GM18951 (cell line): Measurements from ENCODE around the gene INS.

Source experiments
- POLR2A ChIP-seq: IDR thresholded peaks from 4 replicates; pipeline ENCODE4 v1.6.1; 2011; ENCODE audit warnings: mild to moderate bottlenecking; ENCODE audit not compliant: insufficient read length, insufficient read depth; ENCODE audit errors: extremely low read depth
- in situ Hi-C: fragments of 300-500 bp; cut with MboI; formaldehyde crosslinking; loops from one replicate; pipeline ENCODE4 v1.12.0; 2022; ENCODE audit warnings: low sequenced_read_pairs, mixed read lengths, inconsistent platforms; ENCODE audit not compliant: unreplicated experiment

INS gene

DNA sequence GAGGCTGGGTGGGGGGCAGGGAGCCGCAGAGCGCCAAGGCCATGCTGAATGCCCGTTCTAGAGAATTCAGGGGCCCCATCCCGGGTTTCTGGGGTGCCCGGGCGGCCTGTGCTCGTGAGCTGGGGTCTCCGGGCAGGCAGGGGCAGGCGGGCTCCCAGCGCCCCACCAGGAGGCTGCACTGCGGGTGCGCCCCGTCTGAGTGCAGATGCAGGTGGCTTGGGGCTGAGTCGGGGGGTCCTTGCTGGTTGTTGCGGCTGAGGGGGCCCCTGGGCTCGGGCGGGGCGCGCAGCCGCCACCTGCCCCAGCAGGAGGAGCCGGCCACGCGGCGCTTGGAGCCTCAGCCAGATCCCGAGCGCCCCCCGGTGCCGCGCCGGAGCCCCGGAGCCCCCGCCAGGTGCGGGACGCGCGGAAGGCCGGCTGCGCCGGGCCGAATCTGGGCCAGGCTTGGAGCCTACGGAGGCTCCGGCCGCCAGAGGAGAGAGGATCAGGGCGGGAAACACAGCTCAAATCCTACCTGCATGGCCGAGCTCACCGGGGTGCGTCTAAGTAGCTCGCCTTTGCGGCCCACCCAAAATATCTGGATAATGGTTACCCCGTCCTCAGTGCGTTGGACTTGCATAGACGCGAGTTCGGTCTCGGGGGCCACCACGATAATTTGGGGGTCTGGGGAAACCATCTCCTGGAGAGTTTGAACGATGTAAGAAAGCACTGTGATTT lies 21.2 kb downstream of the INS start:
- in situ Hi-C loops, result no loop called here
- no peak for TF ChIP-seq POLR2A

DNA sequence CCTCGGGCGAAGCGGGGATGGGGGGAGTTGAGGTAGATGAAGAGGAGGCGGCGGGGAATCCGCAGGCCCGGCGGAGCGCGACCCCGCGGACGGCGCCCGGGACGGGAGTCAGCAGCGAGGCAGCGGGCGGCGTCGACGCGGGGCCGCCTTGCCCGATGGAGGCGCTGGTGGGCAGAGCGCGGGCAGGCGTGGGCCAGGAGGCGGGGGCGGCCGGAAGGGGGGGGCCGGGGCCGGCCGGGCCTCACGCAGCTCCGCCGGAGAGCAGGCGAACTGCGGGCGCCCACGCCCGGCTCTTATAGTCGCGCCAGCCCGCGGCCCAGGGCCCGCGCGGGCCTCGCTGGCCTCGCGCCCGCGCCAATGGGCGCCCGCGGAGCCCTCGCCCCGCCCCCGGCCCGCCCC lies 21.9 kb downstream of the INS start, which contains the start of gene IGF2:
TSS of gene IGF2 (minus strand) at position 267 of the 399 bp plus-strand sequence. CDS start 3,866 bp downstream, outside the sequence.
- in situ Hi-C loops, result no loop called here
- TF ChIP-seq POLR2A, result no peak

DNA sequence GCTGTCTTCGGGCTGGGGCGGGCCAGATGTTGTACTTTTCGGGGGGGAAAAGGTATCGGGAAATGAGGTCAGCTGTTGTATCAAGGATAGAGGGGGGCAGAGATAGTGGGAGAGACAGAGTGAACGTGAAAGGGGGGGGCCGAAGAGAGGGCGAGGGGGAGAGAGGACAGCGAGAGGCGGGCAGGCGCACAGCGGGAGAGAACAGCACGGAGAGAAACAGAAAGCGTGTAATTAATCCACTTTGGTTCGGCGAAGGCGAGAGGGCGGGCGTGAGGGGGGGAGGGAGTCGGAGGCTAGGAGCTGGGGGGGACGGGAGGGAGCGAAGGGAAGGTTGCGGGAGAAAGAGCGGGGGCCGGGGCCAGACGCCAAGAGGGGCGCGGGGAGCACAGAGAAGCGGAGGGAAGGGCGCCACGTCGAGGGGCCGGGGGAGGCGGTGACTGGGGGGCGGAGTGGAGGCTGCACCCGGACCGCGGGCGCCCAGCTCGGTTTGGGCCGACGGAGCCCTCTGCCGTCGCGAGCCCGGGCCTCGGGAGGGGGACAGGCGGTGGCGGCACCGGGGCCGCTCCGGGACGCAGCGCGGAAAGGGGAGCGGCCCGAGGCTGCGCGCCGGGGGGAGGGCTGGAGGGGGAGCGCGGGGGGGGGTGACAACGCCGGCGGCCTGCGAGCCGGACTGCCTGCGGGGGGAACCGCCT lies 22.4 kb downstream of the INS start:
- TF ChIP-seq POLR2A, result no peak

DNA sequence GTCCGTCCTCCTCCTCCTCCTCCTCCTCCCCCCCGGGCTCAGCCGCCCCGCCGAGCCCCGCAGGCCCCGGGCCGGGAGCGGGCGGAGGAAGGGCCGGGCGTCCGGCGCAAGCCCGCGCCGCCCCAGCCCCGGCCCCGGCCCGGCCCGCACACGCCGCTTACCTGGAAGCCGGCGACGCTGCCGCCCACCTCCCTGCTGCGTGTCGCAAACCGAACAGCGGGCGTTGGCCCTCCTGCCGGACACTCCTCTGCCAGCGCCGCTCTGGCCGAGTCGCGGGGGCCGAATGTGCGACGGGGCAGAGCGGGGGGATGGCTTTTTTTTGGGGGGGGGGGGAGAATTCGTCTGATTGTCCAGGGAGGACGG lies 23.0 kb downstream of the INS start:
- in situ Hi-C loops, result no loop called here
- TF ChIP-seq POLR2A, result no peak

More for the DNA sequence above, 22.4 kb downstream of the INS start:
- in situ Hi-C loops, result no loop called here

DNA sequence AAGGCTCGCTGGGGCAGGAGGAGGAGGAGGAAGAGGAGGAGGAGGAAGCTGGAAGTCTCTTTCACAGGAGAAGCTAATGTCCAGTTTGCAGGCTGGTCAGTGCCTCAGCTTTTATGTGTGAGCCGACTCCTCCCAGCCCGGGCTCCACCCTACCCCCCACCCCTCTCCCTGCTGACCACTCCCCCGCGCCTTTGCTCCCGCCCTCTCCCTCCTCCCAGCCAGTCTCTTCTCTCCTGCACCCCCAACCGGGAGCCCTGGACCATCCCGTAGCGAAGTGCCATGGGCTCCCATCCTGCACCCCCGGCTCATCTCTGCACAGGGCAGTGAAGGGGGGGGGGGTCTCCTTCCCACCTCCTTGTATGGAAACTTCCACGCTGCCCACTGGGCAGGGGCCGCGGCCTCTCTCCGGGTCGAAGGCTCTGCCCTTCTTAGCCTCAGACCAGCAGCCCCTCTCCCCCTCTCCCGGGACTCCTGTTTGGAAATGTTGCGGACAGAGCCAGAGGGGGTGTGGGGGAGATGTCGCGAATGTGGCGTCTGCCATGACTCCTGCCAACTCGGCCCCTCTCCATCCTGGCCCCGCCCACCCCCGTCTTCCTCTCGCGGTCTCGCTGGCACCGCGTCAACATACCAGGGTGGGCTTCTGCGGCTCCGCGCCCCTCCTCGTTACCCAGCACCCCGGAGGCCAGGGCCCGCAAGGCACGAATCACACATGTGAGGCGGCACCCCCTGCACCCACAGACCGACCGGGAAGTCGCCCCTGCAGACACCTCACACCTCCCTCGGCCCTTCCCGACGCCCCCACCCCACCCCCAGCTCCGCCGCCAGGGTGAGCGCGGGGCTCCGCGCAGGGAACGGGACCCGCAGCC lies 23.6 kb downstream of the INS start:
- in situ Hi-C loops, result no loop called here
- no peak for TF ChIP-seq POLR2A

DNA sequence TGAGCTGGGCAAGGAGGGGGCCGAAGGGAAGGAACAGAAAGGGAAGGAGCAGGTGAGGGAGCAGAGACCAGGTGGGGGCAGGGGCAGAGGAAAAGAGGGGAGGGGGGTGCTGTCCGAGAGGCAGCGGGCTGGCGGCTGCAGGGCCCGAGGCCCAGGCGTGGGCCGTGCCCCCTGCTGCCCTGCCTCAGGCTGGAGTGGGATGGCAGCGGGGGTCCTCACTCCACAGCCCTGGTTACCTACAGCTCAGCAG lies 24.1 kb downstream of the INS start:
- TF ChIP-seq POLR2A, result no peak
- in situ Hi-C loops, result no loop called here

DNA sequence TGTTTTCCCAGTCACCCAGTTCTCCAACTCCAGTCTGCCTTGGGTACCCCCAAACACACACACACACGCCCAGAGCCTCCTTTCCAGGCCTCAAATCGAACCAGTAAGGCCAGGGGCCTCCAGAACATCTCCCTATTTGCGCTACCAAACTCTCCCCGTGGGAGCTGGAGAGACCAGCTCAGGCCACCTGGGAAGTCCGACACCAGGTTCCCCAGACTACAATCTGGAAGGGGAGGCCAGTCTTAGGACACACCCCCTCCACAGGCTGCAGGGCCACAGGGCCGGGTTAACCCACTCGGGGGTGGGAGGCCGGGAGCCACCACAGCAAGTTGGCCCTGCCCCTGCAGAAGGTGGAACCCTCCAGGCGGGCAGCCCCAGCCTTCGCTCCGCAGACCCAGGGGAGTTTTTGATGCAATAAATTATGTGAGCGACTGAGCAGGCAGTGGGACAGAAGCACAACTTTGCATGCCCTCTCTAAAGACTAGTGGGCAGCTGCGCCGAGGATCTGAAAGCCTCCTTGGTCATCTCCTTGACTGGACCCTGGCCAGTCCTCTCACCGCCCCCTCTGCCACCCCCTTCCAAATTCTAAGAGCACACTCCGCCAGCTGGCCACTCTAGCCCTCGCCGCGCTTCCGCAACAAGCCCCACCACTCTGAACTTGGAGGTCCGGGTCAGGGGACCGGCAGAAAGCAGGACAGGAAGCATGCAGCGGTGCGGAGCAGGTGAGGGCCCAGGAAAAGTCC lies 24.6 kb downstream of the INS start:
- in situ Hi-C loops, result no loop called here
- no peak for TF ChIP-seq POLR2A

DNA sequence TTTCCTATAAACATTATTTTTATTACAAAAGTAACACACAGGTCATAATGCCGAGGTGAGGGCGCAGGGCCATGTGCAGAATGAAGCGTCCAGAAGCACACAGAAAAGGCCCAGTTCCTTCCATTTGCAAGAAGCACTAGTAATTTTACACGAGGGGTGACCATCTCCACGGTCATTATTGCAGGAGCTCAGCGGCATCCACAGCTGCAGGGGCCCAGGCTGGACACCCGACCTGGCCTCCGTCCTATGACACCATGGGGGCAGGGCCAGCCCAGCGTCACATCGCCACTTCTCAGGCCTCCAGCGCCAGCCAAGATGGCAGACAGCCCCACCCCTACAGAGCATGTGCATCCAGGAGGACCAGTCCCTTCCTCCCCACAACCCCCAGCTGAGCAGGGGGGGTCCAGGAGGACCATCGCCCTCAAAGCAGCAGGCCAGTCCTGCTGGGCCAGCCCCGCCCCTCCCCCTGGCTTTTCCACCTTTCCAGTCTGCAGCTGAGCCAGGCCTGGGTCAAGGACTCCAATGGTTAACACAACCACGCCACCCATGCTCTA lies 25.3 kb downstream of the INS start:
- in situ Hi-C loops, result no loop called here
- no peak for TF ChIP-seq POLR2A

DNA sequence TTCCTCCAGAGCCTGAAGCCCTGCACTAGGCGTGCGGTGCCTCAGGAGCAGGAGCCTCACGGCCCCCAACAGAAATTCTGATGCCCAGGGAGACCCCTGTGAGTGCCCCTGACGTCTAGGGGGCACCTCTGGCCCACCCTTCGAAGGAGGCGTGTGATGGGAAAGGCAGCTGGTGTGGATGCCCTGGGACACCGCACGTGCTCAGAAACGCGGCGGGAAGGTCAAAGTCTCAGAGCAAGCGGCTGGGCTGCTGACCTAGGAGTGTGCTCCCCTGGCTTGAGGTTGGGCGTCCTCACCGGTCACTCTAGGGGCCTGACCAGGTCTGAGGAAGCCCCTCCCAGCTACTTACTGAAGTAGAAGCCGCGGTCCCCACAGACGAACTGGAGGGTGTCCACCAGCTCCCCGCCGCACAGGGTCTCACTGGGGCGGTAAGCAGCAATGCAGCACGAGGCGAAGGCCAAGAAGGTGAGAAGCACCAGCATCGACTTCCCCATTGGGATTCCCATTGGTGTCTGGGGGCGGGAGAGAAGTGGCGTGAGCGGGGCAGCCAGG lies 25.9 kb downstream of the INS start:
- no peak for TF ChIP-seq POLR2A
- in situ Hi-C loops, result no loop called here

DNA sequence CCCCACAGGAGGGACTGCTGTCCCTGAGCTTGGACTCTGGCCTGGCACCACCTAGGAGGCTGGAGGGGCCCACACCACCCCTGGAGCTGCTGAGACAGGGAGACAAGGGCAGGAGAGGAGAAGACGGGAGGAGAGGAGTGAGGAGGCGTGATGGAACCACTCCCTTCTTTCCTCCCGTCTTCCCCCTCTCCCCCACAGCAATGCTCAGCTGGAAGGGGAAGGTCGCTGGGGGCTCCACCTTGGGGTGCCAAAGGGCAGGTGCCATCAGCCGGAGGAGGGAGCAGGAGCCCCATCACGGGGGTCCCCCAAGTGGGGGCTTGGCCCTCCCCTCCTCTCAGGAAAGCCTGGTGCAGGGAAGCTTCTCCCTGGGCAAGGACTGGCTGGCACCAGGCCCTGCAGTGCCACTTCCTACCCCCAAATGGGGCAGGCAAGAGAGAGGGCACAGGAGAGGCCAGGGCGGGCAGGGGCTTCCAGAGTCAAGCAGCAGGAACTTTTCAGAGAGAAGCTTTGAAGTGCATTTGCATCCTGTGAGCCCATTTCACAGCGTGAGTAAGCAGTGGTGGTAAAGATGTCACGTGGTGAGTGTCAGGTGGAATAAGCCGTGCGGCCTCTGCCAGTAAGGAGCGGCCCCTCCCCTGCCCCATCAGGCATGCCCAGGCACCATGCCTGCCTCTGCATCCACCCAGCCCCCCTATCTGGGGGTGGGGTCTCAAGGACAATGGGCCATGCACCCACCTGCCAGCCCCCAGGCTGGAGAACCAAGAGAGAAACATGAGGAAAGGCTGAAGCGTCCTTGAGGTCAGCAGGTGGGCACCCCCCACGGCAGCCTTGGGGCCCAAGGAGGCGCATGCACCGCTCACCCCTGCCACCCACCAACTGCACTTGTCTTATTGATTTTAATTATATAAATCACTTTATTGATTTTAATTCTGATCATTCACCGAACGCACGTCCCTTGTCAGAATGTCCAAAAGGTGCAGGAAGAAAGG lies 26.7 kb downstream of the INS start:
- no peak for TF ChIP-seq POLR2A
- in situ Hi-C loops, result no loop called here

DNA sequence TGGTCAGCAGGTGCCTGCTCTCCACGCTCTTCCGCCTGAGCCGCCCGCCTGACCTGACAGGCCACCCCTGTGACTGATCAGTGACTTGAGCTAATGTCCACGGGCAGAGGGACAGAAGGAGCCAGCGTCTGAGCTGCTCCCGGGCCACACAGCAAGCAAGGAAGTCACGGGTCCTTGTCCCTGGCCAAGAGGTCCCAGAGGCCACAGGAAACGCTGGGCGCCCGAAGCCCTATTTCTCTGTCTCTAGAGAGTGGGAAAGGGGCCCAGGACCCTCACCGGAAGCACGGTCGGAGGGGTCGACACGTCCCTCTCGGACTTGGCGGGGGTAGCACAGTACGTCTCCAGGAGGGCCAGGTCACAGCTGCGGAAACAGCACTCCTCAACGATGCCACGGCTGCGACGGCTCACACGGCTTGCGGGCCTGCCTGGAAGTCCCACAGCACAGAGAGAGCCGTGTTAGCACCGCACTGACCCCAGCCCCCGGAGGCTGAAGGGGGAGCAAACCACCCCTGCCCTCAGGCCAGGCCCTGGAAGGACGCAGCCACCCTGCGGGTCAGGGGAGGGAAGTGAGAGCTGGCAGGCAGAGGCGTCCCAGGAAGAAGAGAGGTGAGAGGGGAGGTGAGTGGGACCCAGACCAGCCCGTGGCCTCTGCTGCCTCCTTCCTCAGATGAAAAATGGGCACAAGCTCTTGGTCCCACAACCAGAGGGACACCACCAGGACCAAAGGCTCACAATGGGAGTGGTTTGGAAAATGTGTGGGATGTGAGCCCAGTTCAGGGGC lies 27.6 kb downstream of the INS start:
- TF ChIP-seq POLR2A, result no peak

More for the DNA sequence above, 27.6 kb downstream of the INS start:
- in situ Hi-C loops, result no loop called here
